Measurements from ENCODE around the gene CHRNA4.
"Not testable (repeated sequence)": the region's sequence is repeated elsewhere in the genome, so short reads cannot be mapped to it uniquely, and the experiment has no call there.

Gene CHRNA4

GRCh38 chr20:63307538-63308217, 53.5 kb downstream of the CHRNA4 start:
- no peak for DNase-seq

- no peak for DNase-seq
Observed at GRCh38 chr20:63306673-63307537, 54.2 kb downstream of the CHRNA4 start.

DNA sequence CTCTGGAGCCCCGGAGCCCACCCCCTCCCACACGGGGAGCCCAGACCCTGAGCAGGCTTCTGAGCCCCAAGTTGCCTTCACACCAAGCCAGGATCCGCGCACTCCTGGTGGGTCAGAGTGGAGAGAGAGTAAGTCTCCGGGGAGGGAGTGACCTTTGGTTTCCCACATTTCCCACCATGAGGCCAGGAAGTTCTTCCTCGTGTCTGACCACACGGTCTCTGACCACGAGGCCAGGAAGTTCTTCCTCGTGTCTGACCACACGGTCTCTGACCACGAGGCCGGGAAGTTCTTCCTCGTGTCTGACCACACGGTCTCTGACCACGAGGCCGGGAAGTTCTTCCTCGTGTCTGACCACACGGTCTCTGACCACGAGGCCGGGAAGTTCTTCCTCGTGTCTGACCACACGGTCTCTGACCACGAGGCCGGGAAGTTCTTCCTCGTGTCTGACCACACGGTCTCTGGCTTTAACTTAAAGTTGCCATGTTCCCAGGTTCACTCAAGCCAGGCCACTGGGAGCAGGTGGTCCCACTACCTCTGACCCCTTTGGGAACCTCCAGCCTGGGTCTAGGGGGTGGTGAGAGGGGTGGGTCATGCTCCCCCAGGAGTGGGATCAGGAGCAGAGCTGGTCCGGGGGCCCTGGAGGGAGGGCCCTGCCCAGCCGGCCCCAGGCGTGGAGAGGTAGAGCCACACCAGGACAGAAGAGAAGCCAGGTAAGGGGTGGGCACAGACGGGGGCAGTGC, 55.0 kb downstream of the CHRNA4 start:
- not testable (repeated sequence) for DNase-seq

- DNase-seq, result no peak
Observed at GRCh38 chr20:63305393-63305792, 55.8 kb downstream of the CHRNA4 start.

- DNase-seq, result no peak
Observed at GRCh38 chr20:63303095-63303666, 58.0 kb downstream of the CHRNA4 start.

DNA sequence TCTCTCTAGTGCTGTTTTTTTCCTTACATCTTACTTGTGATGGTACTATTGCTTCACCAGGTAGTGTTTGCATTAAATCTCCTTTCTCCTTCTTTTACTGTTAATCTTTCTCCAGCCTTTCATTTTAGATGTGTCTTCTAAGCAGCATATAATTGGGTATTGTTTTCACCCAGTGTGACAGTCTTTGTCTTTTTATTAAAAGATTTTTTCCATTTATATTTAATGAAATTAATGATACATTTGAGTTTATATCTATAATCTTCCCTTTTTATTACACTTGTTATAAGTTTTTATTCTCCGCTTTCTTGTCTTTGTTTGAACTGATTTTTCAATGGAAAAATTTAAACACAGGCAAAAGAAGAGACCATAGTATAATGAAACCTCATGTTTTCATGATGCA, 59.5 kb downstream of the CHRNA4 start:
- no peak for DNase-seq

GRCh38 chr20:63298731-63299312, 62.3 kb downstream of the CHRNA4 start:
- DNase-seq, result no peak

DNA sequence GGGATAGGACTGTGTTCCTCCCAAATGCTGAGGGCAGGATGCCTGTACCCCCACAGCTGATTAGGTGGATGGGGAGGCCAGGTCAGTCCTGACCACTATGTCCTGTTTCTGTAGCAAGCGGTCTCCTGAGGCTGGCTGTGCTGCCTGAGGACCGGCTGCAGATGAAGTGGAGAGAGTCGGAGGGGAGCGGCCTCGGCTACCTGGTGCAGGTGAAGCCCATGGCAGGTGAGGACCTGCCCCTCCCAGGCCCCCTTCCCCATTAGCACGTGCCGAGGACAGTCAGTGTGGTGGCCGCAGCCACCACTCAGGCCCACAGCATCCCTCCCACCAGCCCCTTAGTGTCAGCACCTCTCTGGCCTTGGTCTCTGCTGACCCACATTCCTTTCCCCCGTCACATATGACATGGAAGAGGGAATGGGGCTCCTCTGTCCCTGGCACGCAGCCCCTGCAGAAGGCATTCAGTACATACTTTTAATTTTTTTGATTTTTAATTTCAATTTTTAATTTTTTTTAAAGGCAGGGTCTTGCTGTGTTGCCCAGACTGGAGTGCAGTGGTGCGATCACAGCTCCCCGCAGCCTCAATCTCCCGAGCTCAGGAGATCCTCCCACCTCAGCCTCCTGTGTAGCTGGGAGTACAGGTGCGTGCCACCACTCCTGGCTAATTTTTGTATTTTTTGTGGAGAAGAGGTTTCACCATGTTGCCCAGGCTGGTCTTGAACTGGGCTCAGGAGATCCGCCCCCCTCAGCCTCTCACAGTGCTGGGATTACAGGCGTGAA, 63.2 kb downstream of the CHRNA4 start:
- DNase-seq, result no peak

- no peak for DNase-seq
Observed at GRCh38 chr20:63297371-63297781, 63.8 kb downstream of the CHRNA4 start.

- no peak for DNase-seq
Observed at GRCh38 chr20:63296531-63297299, 64.4 kb downstream of the CHRNA4 start.

- no peak for DNase-seq
Observed at GRCh38 chr20:63295846-63296245, 65.3 kb downstream of the CHRNA4 start.

GRCh38 chr20:63295422-63295821, 65.7 kb downstream of the CHRNA4 start:
- no peak for DNase-seq

DNA sequence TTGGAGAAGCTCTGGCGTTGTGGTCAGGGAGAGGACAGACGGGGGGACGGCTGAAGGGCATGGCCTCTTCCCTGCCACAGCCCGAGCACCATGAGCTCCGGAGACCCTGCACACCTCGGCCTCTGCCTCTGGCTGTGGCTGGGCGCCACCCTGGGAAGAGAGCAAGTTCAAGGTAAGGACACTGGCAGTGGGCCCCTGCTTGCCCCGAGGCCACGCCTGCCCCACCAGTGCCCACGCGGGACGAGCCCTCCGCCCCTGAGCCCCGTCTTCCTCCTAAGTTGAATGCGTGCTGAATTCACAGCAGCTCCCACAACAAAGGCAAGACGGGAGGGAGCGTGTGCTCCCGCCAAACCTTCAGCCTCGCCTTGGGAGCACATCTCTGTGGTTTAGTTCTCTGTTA, 66.1 kb downstream of the CHRNA4 start:
- no peak for DNase-seq

GRCh38 chr20:63294536-63294900, 66.6 kb downstream of the CHRNA4 start:
- DNase-seq, result no peak

DNA sequence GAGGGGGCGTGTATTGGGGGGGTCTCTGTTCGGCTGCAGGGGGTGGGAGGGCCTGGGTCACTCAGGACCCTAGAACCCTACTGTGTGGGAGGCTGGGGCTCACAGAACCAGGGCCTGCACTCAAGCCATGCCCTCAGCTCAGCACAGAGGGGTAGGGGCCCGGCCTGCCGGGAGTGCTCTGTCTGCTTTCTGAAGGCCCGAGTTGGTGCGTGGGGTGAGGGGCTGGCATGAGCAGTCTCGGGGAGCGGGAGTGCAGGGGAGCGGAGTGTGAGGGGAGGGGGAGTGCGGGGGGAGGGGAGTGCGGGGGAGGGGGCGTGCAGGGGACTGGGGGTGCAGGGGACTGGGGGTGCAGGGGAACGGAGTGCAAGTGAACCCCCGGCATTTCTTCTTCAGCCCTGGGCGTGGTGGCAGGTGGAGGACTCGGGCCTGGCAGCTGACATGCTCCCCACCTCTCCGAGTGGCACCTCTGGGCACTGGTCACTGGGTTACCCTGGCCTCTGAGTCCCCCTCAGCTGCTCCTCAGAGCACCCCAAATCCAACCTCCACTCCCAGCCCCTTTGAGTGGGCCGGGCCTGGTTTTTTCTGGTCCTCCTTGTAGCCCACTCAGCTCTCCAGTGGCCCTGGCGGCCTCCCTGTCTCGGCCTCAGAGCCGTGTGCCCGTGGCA, 67.1 kb downstream of the CHRNA4 start:
- no peak for DNase-seq

DNA sequence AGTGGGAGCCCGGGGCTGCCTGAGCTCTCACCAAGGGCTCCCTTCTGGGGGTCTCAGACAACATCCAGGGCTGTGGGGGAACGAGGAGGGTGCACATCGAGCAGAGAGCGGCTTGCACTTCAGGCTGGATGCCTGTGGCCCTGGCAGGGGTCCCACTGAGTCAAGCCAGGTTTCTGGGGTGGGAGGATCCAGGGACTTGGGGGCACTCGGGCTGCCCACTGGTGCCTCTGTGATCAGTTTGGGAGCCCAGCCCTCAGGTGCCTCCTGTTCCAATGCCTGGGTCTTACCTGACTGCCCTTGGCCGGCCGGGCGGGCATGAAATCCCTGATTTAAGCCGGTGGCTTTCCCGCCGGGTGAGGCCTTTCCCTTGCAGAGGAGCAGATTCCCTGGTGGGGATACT, 67.7 kb downstream of the CHRNA4 start:
- DNase-seq, result no peak
